ENCODE data around the gene VSIG2.
A peak's percentile ranks its signal among the peaks of the same experiment; 100 is the strongest.

Gene VSIG2

DNA sequence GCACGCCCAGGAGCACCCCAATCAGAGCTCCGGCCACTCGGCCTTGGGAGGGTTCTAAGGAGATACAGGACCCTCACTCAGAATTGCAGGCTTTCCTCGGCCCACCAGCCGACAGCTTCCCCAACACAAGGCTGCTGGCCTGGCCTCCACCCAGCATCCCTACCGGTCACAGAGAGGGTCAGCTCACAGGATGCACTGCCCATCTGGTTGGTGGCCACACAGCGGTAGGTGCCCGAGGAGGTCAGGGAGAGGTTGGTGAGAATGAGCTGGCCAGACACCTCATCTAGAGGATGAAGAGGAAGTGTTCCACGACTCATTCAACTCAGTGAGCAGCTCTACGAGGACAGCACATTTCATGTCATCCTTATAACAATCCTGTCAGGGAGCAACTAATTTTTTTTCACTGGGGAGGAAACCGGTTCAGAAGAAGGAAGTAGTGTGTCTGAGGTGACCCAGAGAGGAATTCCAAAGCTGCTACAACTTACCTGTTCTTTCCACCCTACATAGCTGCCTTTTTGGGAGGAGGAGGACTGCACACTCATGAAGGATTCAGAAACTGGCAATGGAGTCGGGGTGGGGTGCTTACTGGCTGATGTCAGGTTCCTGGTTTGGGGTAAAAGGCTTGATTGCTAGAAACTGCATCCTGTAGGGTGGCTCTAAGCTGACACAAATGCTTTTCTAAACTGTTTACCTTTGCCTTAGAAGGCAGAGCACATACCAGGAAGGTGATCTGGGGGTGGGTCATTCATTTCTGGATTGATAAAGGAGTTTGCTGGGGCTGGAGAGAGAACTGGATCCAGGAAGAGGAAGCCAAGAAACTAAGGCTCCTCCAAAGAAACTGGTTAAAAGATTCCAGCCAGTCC, 3.3 kb downstream of the VSIG2 start:
- no peak for DNase-seq (ENCODE audit: low spot score)

DNA sequence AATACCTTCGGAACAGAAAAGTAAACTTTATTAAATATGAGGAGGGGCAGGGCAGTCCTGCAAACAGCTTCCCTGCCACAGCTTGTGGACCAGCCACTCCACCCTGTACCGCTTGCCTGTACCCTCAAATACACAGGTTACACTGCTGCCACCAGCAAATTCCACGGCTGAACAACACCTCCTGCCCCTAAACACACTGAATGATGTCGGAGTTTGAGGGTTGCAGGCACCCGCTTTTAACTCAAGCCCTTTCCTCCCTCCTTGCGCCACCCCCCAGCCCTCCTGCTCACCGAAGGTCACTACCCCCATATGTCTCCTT, 4.0 kb downstream of the VSIG2 start:
- no peak for DNase-seq (ENCODE audit: low spot score)

DNA sequence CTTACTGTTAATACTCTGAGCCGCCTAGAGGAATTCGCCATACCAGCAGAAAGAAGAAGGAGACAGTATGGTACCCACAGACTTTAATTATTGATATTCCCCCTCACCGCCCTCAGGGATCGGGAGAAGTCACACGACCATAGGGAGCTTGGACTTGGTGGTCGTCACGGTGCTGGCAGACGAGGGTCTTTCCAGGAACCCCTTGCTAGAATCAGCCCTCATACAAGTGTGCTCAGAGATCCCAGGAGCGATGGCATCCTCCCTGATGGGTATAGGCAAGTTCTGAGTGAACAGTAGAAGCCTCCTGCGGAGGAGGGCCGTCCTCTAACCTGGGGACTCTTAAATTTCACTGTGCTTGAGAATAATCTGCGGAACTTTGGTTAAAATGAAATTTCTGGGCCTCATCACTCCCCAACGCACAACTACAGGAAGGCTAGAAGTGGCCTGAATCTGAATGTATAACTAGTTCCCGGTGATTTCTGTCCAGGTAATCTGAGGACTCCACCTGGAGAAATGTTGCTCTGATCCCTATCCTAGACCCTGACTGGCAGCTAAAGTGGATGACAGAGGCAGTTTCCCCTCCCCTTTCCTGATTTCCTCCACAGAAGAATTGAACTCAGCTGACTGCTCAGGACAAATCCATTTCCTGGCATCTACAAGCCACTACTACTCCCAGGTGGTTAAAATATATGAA, 4.5 kb downstream of the VSIG2 start:
- DNase-seq (ENCODE audit: low spot score), result no peak

DNA sequence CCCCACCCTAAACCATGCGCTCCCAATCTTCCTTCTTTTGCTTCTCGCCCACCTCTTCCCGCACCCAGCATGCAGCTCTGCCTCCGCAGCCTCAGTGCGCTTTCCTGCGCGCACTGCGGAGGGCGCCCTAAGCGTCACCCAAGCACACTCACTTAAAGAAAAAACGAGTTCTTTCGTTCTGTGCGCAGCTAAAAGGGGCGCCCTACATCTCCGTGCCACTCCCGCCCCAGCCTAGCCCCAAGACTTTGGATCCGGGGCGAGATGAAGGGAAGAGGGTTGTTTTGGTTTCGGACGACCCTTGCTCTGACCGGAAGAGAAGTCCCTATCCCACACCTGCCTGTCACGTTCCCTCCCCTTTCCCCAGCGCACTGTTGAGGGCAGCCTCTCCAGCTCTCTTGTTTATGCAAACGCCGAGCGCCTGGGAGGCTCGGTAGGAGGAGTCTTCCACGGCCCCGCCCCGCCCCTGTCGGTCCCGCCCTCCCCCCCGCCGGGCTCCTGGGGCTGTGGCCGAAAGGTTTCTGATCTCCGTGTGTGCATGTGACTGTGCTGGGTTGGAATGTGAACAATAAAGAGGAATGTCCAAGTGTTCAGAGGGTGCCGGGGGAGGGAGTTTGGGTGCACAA, 5.3 kb downstream of the VSIG2 start:
- peak; percentile 75 for DNase-seq (ENCODE audit: low spot score)

DNA sequence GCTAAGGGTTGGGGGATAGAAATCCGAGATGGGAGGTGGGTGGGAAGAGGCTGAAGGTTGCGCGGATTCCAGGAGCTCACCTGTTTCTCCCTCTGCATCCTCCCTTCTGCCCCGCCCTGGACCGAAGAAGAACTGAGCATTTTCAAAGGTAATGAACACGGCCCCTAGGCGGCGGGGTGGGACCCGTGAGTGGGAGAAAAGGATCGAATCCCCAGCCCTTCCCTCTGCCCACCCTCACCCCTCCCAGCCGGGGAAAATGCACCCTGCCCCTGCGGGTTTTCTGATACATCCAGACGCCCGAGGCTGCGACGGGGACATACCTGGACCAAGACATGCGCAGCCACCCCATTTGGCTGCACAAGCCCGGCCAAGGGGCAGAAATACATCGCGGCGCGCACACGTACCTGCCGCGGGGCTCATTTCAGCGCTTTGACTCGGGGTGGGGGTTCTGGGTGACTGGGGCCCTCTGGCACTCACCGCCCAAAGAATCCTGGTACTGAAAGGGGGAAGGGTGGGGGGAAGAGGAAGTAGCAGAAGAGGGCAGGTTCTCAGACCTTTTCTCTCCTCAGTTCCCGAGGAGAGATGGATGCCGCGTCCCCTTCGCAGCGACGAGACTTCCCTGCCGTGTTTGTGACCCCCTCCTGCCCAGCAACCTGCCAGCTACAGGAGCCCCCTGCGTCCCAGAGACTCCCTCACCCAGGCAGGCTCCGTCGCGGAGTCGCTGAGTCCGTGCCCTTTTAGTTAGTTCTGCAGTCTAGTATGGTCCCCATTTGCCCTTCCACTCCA, 6.0 kb downstream of the VSIG2 start:
- DNase-seq (ENCODE audit: low spot score), result no peak

DNA sequence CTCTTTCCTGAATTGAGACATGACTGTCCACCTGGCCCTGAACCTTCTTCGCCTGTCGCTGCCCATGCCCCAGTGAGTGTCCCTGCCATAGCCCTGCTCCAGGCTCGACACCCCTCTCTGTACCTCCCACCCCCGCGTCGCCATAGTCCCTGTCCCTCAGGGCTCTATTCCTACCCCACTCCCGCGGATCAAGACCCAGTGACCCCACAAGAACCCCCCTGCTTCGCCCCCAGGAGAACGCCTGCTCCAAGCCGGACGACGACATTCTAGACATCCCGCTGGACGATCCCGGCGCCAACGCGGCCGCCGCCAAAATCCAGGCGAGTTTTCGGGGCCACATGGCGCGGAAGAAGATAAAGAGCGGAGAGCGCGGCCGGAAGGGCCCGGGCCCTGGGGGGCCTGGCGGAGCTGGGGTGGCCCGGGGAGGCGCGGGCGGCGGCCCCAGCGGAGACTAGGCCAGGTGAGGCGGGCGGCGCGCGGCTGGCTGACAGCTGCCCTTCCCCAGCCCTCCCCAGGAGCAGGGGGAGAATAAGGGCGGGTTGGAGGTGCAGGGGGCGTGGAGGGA, 6.7 kb downstream of the VSIG2 start:
- no peak for DNase-seq (ENCODE audit: low spot score)

DNA sequence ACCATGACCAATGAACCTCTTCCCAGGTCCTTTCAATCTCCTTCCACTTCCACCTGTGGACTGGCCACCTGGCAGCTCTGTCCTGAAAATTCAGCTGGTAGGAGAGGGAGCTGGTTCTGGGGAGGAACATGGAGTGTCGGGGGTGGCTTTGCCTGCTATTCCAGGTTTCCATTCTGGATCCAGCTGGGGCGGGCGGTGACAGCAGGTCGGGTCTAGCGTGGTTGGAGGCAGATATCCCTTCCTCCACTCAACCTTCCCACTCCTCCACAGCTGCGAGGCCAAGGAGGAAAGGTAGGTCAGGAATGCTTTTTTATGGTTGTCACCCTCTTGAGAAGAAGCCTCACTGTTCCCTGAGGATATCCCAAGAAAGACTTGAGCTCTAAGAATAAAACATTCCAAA, 9.0 kb downstream of the VSIG2 start:
- no peak for DNase-seq (ENCODE audit: low spot score)

DNA sequence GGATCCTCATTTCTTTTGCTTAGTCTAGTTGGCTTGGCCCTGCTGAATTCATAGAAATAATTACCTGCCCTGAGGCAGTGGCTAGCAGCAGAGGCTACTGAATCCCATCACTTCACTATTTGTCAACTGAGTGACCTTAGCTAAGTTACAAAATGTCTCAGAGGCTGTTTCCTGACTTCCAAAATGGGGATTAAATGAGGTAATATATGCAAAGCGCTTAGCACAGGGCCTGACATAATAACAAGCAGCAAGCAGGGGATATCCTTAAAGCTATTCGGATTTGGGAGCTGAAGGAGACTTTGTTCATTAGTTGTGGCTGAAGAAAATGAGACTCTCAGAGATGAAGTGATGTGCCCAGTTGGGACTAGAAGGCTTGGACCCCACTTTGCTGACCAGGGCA, 9.5 kb downstream of the VSIG2 start:
- DNase-seq (ENCODE audit: low spot score), result no peak

DNA sequence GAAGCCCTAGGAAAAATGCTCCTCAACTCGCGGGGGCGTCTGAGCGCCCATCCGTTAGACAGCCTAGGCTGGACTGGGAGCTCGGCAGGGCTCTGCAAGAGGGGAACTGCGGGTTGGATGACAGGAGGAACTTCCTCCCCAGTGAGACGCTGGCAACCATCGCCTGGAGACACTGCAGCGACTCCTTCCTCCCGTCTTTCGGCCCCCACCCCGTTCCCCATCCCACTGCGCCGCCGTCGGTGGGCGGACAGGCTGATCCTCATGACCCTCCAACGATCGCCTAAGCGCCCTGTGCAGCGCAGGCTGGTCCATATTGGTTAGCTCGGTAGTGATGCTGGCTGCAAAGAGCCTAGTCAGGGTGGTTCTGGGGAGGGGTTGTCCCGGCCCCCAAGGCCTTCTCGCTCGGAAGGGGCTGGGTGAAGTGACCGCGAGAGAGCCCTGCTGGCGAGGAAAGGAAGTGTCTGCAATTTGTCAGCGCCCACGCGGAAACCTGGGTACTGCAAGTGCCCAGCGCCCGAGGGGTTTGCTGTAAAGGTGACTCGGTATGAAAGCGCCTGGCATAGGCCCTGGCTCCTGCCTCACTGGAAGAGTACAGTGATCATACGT, 11.7 kb downstream of the VSIG2 start:
- DNase-seq (ENCODE audit: low spot score), result no peak

DNA sequence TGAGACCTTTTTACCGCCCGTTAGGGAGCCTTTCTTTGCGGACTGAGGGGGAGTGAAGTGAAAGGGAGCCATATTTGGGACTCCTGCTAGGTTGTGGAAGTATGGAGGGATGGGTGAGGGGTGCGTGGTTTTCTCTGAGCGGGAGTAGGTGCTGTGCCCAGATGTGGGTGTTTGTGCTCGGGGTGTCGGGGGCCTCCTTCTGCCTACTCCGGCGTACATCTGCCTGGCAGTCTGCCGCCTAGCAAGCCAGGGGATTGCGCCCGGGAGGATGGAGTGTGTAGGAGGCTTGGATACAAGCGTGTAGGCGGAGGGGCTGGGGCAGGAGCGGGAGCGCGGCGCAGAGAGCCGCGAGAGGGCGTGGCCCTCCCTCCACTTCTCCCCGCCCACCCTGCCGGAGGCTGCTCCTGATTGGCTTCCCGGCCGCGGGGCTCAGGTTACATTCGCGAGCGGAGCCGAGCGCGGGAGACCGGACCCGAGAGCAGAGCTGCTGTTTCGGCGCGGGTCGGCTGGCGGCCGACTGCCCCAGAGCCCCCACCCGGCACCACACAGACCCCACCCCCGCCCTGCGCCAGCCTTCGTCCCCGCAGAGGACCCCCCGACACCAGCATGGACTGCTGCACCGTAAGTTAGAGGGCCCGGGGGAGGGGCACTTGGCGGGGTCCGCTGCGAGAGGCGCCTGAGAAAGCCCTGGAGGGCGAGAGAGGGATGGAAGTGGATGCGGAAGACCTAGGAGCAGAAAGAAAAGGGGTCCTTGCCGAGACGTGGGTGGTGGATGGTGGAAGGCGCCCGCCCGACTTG, 12.4 kb downstream of the VSIG2 start, which contains the start of gene NRGN:
NRGN (plus strand) TSS at position 464 of the 798 bp plus-strand sequence; CDS start at position 607, 143 bp downstream.
- peak; percentile 43 for DNase-seq (ENCODE audit: low spot score)

DNA sequence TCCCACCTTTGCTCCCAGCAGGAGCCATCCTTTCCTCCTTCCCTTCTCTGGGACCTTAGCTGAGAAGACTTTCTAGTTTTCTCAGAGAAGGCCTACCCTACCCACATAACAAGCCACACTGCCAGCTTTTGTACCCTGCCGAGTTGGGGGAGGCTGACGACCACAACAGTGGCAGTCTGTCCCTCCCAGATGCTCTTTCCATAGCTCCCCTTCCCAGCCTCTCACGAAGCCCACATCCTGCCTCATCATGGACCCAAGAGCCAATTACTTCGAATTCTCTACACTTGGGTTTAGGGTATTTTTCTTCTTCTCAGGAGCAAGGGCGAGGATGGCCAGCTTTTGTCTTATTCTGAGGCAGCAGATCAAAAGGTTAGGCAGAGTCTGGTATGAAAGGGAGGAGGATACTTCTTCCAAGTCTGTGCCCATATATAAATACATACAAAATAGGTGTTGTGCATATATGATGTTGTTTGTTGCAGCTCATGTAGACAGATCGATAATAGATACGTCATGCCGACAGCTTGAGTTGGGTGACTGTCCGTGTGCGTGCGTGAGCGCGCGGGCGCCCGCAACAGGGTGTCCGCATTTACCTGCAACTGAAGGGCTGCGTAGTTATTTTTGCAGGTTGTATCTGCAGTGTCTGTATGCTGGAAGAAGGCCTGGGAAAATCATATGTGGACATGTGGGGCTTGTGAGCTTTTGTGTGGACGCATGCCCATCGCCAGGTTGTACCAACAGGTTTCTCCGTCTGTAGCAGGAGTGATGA, 13.2 kb downstream of the VSIG2 start:
- no peak for DNase-seq (ENCODE audit: low spot score)

DNA sequence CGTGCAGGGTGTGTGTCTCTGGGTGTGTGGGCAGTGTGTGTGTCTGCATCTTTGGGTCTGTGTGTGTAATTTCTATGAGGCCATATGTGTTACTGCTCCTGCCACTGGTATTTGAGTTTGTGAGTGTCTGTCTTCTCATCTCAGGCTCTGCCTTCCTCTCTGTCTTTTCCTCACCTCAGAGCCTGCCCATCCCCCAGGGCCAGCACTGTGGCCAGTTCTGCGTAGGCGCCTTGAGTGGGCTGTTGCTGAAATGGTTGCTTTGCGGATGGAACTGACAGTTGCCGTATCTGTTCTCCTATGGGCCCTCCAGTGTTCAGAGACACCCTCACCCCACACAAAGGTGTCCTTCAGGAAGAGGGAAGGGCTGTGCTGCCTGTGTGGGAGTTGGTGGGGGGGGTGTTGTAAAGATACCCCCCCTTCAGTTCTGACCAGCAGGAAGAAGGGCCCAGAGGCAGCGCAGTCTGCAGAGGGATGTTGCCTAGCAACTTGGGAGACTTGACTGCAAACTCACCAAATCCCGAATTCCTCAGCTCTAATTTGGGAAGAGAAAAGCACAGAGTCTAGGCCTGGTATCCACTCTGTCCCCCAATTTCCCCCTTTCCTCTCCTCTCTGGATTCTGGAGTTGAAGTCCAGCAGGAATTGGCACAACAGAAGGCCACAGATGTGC, 14.3 kb downstream of the VSIG2 start:
- no peak for DNase-seq (ENCODE audit: low spot score)

DNA sequence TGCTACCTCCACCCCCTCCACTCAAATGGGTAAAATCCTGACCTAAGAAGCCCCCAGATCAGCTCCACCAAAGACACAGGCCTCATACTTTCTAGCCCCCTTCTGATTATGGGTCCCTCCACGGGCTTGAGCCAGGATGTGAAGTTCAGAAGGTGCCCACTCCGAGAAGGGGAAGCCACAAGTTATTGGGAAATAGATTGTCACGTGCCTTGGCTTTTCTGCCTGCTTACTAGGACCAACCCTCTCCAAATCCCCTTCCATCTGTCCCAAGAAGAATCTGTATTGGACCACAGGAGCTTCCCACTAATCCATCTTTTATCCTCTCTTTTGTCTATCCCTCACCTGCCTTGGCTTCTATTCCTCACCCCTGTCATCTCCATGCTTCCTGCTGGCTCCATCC, 15.3 kb downstream of the VSIG2 start:
- no peak for DNase-seq (ENCODE audit: low spot score)

DNA sequence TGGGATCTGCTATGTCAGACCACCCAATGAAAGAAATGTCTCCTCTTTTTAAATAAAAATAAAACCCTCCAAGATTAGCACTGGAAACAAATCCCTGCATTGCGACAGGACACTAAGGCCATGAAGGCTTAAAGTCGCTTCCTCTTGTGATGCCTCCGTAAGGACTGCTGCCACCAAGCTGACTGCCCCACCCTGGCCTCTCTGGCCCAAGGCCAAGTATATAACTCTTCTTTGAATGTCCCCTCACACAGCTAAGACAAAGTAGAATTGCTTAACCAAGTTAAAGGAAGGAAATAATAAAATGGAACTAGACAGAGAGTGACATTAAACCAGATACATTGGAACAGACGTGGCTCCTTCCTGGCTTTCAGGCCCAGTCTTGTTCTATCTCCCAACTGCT, 19.8 kb downstream of the VSIG2 start:
- no peak for DNase-seq (ENCODE audit: low spot score)

DNA sequence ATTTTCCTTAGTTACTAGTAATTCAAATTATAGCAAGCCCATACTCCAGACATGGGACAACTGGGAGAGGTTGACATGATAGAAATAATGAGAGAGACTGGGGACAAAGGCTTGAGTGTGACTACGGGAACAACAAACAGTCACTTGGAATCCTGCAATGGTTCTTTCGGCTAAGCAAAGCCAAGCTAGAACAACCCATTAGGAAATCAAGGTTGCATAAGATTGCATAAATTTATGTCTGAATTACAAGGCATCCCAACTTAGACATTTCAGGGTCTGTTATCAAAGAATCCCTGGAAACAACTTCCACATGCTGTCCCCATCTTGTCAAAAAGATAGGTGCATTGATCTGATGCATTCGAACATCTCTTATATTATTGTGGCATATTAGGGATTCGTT, 22.5 kb downstream of the VSIG2 start:
- no peak for DNase-seq (ENCODE audit: low spot score)

DNA sequence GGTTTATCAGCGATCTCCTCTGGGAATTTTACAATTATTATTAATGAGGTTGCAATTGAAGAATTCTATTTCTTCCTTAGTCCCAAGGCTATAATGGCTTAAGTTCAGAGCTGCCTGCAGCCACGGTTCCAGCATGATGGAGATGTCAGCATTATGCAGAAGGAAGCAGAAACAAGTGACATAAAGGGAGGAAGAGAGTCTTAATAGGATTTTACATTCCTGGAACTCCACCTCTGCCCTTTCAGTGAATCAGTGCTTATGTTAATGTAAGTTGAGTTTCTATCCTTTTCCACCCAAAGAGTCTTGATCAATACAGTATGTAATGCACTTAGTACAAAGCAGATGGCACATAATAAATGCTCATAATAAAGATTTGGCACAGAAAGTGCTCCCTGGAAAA, 23.9 kb downstream of the VSIG2 start:
- DNase-seq (ENCODE audit: low spot score), result no peak

DNA sequence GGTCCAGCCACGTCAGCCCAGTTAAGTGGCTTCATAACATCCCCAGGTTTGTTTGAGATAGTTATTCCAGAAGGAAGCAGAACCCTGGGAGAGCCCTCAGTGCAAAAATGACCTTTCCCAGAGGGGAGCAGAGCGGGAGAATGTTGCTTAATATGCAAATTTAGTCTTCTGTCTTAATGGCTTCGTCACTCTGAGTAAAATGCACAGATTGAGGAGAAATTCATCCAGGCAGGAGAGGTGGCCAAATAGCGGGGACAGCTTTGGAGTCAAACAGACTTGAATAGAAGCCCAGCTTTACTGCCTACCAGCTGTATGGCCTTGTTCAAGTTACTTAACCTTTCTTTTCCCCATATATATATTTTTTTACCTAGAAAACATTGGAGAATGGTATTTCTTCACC, 24.6 kb downstream of the VSIG2 start:
- DNase-seq (ENCODE audit: low spot score), result no peak

DNA sequence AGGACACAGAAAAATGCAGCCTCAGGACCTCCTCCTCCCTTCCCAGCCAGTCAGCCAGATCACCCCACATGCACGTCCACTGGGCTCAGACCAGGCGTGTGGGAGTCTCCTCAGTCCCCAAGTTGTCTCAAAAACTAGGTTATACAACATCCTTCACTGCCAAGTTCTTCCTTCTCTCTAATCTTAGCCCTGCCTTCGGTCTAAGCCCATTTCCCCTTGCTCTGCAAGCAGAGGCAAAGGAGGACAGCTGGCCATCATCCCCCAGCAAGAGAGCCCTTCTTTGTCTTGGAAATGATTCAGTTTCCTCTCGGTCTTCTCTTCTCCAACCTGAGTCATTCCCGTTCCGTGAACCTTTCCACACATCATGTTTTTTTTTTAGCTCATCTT, 26.3 kb downstream of the VSIG2 start:
- no peak for DNase-seq (ENCODE audit: low spot score)

DNA sequence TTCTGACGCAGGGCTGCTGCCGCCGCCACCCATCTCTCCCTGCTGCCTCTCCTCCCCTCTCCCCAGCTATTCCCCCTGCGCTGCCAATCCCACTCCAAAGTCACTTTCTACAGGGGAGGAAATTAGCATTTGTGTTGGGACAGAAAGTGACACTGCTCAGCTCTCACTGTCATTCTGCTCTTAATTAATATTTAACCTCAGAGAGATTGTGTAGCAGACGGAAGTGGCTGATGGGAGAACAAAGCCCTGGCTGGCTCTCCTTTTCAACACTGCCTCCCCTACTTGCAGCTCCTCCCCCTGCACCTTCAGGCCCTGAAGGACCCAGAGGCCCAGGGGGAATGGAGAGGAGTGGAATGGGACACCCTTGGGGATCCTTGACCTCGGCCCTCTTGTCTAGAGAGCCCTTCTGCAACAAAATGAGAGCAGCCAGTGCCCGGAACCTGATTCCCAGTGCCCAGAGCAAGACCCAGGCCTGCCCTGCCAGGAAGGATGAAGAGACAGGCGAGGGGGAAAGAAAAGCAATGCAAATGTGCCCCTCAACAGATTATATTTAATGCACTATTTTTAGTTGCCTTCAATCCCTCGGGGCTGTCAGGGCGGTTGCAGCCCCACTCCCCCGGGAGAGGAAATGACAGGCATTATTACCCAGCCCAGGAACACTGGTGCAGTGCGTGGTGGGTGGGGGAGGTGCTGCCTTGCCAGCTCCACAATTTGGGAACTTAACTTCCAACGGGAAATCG, 26.9 kb downstream of the VSIG2 start:
- DNase-seq (ENCODE audit: low spot score), result no peak
